SK-N-SH treated with all-trans-retinoic acid at 6 μM for 48 hours (cell line): ENCODE measurements around the gene TMEM14C.
"Not testable (repeated sequence)": the region's sequence is repeated elsewhere in the genome, so short reads cannot be mapped to it uniquely, and the experiment has no call there.

Source experiments
- ARNTL ChIP-seq: fragments of 450-650 bp; formaldehyde crosslinking; IDR thresholded peaks from 2 replicates; pipeline ENCODE4 v1.5.0; 2020; ENCODE audit warnings: low read depth, mild to moderate bottlenecking, moderate library complexity, borderline replicate concordance
- CREB5 ChIP-seq: fragments of 250-450 bp; sonication (Bioruptor Pico); IDR thresholded peaks from 2 replicates; pipeline ENCODE4 v1.5.1; 2020; ENCODE audit warnings: low read depth, mild to moderate bottlenecking, moderate library complexity
- CSRNP3 ChIP-seq: fragments of 250-450 bp; sonication (Bioruptor Pico); IDR thresholded peaks from 2 replicates; pipeline ENCODE4 v1.5.1; 2021; ENCODE audit warnings: mild to moderate bottlenecking, moderate library complexity
- SNAI2 ChIP-seq: fragments of 250-450 bp; sonication (Bioruptor Pico); IDR thresholded peaks from 2 replicates; pipeline ENCODE4 v1.5.0; 2020; ENCODE audit warnings: mild to moderate bottlenecking, moderate library complexity
- TCF4 ChIP-seq: fragments of 250-450 bp; sonication (Bioruptor Pico); IDR thresholded peaks from 2 replicates; pipeline ENCODE4 v1.8.0; 2021; ENCODE audit warnings: mild to moderate bottlenecking, moderate library complexity, borderline replicate concordance
- TSHZ2 ChIP-seq: fragments of 250-450 bp; sonication (Bioruptor Pico); IDR thresholded peaks from 2 replicates; pipeline ENCODE4 v1.5.0; 2020; ENCODE audit warnings: mild to moderate bottlenecking, moderate library complexity
- ZNF70 ChIP-seq: fragments of 450-650 bp; formaldehyde crosslinking; IDR thresholded peaks from 2 replicates; pipeline ENCODE4 v1.5.0; 2020; ENCODE audit warnings: mild to moderate bottlenecking, moderate library complexity
- ZNF8 ChIP-seq: fragments of 450-650 bp; formaldehyde crosslinking; IDR thresholded peaks from 2 replicates; pipeline ENCODE4 v1.5.0; 2020; ENCODE audit warnings: mild to moderate bottlenecking, moderate library complexity
- TF ChIP-seq, protein P1 (sequence below): fragments of 250-450 bp; sonication (Bioruptor Pico); IDR thresholded peaks from 2 replicates; pipeline ENCODE4 v1.8.0; 2020; ENCODE audit warnings: mild to moderate bottlenecking, moderate library complexity, borderline replicate concordance

- TF ChIP-seq ARNTL (CRISPR knock-in tag); ZNF70 (CRISPR knock-in tag); CSRNP3 (CRISPR knock-in tag); TCF4; SNAI2 (CRISPR knock-in tag); ZNF8 (CRISPR knock-in tag); CREB5 (CRISPR knock-in tag); TSHZ2: not testable (repeated sequence)
- TF ChIP-seq, protein P1, sequence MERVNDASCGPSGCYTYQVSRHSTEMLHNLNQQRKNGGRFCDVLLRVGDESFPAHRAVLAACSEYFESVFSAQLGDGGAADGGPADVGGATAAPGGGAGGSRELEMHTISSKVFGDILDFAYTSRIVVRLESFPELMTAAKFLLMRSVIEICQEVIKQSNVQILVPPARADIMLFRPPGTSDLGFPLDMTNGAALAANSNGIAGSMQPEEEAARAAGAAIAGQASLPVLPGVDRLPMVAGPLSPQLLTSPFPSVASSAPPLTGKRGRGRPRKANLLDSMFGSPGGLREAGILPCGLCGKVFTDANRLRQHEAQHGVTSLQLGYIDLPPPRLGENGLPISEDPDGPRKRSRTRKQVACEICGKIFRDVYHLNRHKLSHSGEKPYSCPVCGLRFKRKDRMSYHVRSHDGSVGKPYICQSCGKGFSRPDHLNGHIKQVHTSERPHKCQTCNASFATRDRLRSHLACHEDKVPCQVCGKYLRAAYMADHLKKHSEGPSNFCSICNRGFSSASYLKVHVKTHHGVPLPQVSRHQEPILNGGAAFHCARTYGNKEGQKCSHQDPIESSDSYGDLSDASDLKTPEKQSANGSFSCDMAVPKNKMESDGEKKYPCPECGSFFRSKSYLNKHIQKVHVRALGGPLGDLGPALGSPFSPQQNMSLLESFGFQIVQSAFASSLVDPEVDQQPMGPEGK (CRISPR knock-in tag): not testable (repeated sequence)
Measured at GRCh38 chr6:10720960-10721849, 1.7 kb upstream of the TMEM14C start.
